GM19328 (cell line): ENCODE measurements around the gene TMEM25.
"Not testable (repeated sequence)": the region's sequence is repeated elsewhere in the genome, so short reads cannot be mapped to it uniquely, and the experiment has no call there.

Experiments
- ATAC-seq: cut with Tn5 transposase; IDR thresholded peaks from one replicate; pipeline ENCODE4 v1.9.1; 2021; ENCODE audit warnings: mild to moderate bottlenecking, moderate library complexity; ENCODE audit not compliant: unreplicated experiment

TMEM25 gene

DNA sequence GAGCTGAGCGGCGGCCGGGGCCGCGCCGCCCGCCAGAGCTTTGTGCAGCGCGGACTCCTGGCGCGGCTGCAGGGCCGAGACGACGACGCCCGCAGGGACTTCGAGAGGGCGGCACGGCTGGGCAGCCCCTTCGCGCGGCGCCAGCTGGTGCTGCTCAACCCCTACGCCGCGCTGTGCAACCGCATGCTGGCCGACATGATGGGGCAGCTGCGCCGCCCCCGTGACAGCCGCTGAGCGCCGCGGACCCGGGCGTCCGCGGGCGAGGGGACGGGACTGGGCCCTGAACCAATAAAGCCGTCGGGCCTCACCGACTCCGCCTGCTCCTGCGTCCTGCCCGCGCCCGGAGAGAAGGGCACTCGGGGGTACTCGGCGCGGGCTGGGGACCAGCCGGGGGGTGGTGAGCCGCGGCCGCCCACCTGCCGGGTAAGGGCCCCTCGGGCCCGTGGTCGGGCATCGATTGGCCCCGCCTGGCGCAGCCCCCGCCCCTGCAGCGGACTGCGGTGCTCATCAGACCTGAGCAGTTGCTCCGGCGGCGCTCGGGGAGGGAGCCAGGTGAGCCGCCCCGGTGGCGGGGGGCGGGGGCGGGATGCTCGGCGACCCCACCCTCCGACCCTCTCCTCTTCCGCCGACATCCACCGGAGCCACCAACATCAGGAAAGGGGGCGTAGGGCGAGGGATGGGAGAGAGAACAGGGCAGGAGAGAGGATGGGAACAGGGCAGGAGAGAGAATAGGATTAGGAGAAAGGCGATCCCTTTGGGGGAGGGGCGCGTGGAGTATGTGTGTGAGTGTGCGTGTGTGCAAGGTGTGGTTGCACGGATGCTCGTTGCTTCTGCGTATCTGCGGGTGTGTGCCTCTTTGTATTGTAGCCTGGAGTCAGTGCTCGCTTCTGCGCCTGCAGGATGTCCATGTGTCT is at the start of gene TMEM25:
Gene TMEM25, plus strand, starts transcription at position 510 of the 914 bp plus-strand sequence. CDS start 610 bp downstream, outside the sequence.
- ATAC-seq = no peak

DNA sequence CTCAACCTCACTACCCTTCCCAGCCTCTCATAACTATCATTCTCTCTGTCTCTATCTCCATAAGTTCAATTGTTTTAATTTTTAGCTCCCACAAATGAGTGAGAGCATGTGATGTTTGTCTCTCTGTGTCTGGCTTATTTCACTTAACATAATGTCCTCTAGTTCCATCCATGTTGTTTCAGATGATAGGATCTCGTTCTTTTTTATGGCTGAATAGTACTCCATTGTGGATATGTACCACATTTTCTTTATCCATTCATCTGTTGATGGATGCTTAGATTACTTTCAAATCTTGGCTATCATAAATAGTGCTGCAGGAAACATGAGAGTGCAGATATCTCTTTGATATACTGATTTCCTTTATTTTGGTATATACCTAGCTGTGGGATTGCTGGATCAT is 49.8 kb upstream of the TMEM25 start:
- ATAC-seq = not testable (repeated sequence)

- ATAC-seq = no peak
Observed at GRCh38 chr11:118484405-118484804, 46.6 kb upstream of the TMEM25 start.

DNA sequence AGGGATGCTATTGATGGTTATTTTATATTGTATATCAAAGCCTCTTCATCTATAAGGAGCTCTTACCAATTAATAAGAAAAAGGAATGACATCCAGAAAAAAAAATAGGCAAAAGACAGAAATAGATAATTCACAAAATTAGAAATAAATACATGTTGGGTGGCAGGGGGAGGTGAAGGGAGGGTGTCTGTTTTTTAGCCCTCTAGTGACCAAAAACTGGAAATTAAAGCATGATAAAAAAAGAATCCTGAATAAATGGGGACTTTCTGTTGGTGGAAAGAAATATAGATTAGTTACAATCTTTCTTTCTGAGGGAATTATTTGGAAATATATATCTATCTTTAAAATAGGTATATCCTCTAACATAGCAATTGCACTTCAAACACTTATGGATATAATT is 45.7 kb upstream of the TMEM25 start:
- no peak for ATAC-seq

GRCh38 chr11:118488480-118489109 is 42.4 kb upstream of the TMEM25 start:
- no peak for ATAC-seq

DNA sequence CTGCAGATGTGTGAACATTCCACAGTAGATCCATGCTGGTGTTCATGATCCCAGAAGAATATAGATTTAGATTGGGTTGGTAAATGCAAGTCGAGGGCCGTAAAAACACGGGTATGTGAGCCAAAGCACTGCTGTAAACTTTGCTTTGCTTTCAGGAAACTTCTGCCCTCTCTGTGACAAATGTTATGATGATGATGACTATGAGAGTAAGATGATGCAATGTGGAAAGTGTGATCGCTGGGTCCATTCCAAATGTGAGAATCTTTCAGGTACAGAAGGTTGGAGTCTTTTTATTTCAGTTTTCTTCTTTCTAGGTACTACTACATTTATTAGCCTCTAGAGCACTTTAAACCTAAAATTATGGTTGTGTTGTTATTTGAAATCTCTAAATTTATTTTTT is 40.0 kb upstream of the TMEM25 start:
- no peak for ATAC-seq

- no peak for ATAC-seq
Observed at GRCh38 chr11:118497831-118498230, 33.2 kb upstream of the TMEM25 start.

GRCh38 chr11:118503216-118503615 is 27.8 kb upstream of the TMEM25 start:
- no peak for ATAC-seq

- ATAC-seq = no peak
Observed at GRCh38 chr11:118511601-118512000, 19.4 kb upstream of the TMEM25 start.

- ATAC-seq = no peak
Observed at GRCh38 chr11:118514103-118514502, 16.9 kb upstream of the TMEM25 start.

DNA sequence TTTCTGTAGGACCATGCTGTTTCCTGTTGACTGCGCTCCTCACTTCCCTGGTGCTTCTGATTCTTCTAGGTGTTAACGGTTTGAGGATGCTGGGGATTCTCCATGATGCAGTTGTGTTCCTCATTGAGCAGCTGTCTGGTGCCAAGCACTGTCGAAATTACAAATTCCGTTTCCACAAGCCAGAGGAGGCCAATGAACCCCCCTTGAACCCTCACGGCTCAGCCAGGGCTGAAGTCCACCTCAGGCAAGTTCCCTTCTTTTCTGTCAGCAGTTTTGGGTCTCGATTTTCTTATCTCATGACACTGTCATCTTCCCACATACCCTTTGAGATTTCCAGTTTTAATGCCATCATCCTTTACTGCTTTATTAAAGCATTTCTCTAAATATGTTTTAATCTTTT is 11.4 kb upstream of the TMEM25 start:
- no peak for ATAC-seq

- ATAC-seq = no peak
Observed at GRCh38 chr11:118521892-118522311, 9.1 kb upstream of the TMEM25 start.

GRCh38 chr11:118522571-118523072 is 8.4 kb upstream of the TMEM25 start:
- ATAC-seq = no peak

GRCh38 chr11:118524356-118524755 is 6.6 kb upstream of the TMEM25 start:
- ATAC-seq = no peak

DNA sequence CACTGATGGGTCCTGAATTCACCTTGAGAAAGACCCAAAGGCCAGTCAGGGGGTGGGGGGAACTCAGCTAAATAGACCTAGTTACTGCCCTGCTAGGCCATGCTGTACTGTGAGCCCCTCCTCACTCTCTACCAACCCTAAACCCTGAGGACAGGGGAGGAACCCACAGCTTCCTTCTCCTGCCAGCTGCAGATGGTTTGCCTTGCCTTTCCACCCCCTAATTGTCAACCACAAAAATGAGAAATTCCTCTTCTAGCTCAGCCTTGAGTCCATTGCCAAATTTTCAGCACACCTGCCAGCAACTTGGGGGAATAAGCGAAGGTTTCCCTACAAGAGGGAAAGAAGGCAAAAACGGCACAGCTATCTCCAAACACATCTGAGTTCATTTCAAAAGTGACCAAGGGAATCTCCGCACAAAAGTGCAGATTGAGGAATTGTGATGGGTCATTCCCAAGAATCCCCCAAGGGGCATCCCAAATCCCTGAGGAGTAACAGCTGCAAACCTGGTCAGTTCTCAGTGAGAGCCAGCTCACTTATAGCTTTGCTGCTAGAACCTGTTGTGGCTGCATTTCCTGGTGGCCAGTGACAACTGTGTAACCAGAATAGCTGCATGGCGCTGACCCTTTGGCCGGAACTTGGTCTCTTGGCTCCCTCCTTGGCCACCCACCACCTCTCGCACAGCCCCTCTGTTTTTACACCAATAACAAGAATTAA is 6.1 kb upstream of the TMEM25 start:
- ATAC-seq = no peak

GRCh38 chr11:118526688-118527087 is 4.3 kb upstream of the TMEM25 start:
- no peak for ATAC-seq

- no peak for ATAC-seq
Observed at GRCh38 chr11:118527109-118527508, 3.9 kb upstream of the TMEM25 start, which contains the start of gene TTC36. TSS of gene TTC36 (plus strand) at chr11:118527474. CDS start at chr11:118527495, 21 bp downstream.

GRCh38 chr11:118528511-118528910 is 2.5 kb upstream of the TMEM25 start:
- no peak for ATAC-seq

DNA sequence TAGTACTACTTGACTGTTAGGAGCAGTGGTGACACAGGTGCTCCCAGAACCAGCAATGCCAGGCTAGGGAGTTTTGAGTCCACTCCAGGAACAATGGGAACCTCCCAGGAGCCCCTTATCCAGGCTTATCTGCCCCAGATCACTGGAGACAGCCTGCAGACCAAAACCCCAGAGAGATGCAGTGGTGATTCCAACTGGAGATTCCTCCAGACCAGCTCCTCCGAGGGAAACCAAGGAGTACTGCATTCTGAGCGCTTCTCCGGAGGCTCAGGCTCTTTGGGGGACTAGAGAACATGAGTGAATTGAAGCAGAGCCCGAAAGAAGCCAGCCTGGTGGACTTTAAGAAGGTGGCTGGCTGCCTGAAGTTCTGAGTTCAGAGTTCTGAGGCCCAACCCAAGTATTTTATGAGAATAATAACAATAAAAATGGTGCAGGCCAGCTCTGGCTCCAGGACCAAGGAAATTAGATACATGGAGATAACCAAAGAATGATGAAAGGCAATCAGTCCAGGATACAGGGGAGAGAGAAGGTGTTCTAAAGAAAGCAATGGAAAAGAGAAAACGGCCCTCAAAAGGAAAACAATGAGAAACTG is 1.3 kb upstream of the TMEM25 start:
- no peak for ATAC-seq

DNA sequence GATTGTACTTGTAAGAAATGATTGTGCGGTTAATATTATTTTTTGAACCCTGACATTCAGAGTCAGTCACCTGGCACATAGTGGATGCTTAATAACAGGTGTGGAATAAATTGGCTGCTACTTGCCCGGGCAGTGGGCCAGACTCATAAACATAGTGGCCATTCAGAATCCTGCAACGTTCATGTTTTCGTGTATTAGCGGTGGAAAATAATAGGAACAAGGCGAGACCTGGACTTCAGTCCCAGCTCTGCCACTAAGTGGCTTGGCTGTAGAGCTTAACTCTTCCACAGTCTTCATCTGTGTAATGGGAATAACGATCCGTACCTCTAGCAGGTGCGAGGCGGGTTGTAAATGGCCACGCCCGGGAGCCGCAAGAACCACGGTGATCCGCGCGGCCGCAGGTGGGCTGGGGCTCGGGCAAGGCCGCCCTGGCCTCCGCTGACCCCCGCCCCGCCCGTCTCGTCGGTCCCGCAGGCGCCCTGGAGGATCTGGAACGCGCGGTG is 761 bp upstream of the TMEM25 start:
- ATAC-seq = no peak
